Activated naive CD4-positive, alpha-beta T cell treated with anti-CD3 and anti-CD28 coated beads, Interleukin-2, amount 50 U/mL, for 72 hours (primary cell): ENCODE results near the gene AKAP1. TPM values are rescaled to one million over a fixed set of nuclear protein-coding genes. Genes with fewer than 3 reads are reported as not detected.
A peak's percentile ranks its signal among the peaks of the same experiment; 100 is the strongest.

Experiments
- ATAC-seq, 2 donors: fragments of 150-1000 bp; cut with Tn5 transposase; 2 replicates each; pipeline ENCODE4 v1.10.0; 2021; ENCODE audit warnings: mild to moderate bottlenecking in 2 of 2, moderate library complexity in 2 of 2
- DNase-seq, 2 donors: peaks; one replicate each; pipeline ENCODE4 v3.0.0; 2021 to 2022; ENCODE audit warnings: low spot score in 2 of 2
- H3K27ac Mint-ChIP-seq, 2 donors: one replicate each; pipeline ENCODE4 v1.8.0; 2022; ENCODE audit warnings: mild to moderate bottlenecking in 2 of 2, mixed read lengths in 2 of 2
- H3K36me3 Mint-ChIP-seq, 2 donors: one replicate each; pipeline ENCODE4 v1.8.0; 2022; ENCODE audit warnings: mixed read lengths in 2 of 2
- H3K9me3 Mint-ChIP-seq, 2 donors: one replicate each; pipeline ENCODE4 v1.8.0; 2022; ENCODE audit warnings: mixed read lengths in 2 of 2
- total RNA-seq, 2 donors: library from RNA; stranded (reverse); gene quantifications; one replicate each; pipeline ENCODE4 v1.2.3, GENCODE V29; 2022

AKAP1 gene
- total RNA-seq, 2 donors from 2014 or later, result 16.8 to 28.0 TPM

GRCh38 chr17:57135026-57135788 lies 50.2 kb downstream of the AKAP1 start:
- DNase-seq (no peak), ATAC-seq (peak in 1 of 2 donors; percentile 27)
- Mint-ChIP-seq H3K27ac (no peak overlapping the region), H3K9me3 (no peaks in the 10 kb centered on the region), H3K36me3 (no peaks in the 10 kb centered on the region)

- Mint-ChIP-seq H3K36me3 (no peaks in the 10 kb centered on the region), H3K27ac (peak overlapping the region in 1 of 2 donors; percentile 78), H3K9me3 (no peaks in the 10 kb centered on the region)
- ATAC-seq, result no peak
- no peak for DNase-seq
Measured at GRCh38 chr17:57135789-57136291, 50.8 kb downstream of the AKAP1 start.

- ATAC-seq, result no peak
- no peak for DNase-seq
- Mint-ChIP-seq H3K27ac (peak overlapping the region in 1 of 2 donors; percentile 78), H3K36me3 (no peaks in the 10 kb centered on the region), H3K9me3 (no peaks in the 10 kb centered on the region)
Measured at GRCh38 chr17:57136355-57136754, 51.3 kb downstream of the AKAP1 start.

GRCh38 chr17:57138030-57138911 lies 53.2 kb downstream of the AKAP1 start:
- Mint-ChIP-seq H3K9me3 (no peaks in the 10 kb centered on the region), H3K27ac (no peak overlapping the region), H3K36me3 (no peaks in the 10 kb centered on the region)
- ATAC-seq, result no peak
- no peak for DNase-seq

- Mint-ChIP-seq H3K27ac (no peak overlapping the region), H3K36me3 (no peaks in the 10 kb centered on the region), H3K9me3 (no peaks in the 10 kb centered on the region)
- ATAC-seq (peak in 1 of 2 donors; percentile 55), DNase-seq (no peak)
Measured at GRCh38 chr17:57138956-57139576, 54.0 kb downstream of the AKAP1 start.

GRCh38 chr17:57140316-57140715 lies 55.3 kb downstream of the AKAP1 start:
- DNase-seq, result no peak
- Mint-ChIP-seq H3K9me3 (no peaks in the 10 kb centered on the region), H3K36me3 (no peaks in the 10 kb centered on the region), H3K27ac (no peak overlapping the region)
- ATAC-seq, result no peak

GRCh38 chr17:57142925-57143324 lies 57.9 kb downstream of the AKAP1 start:
- DNase-seq (no peak), ATAC-seq (no peak)
- H3K36me3 Mint-ChIP-seq, result no peaks in the 10 kb centered on the region
- H3K27ac Mint-ChIP-seq, result no peak overlapping the region
- H3K9me3 Mint-ChIP-seq, result no peaks in the 10 kb centered on the region

- no peak for DNase-seq
- Mint-ChIP-seq H3K27ac (no peak overlapping the region), H3K36me3 (no peaks in the 10 kb centered on the region), H3K9me3 (no peaks in the 10 kb centered on the region)
- no peak for ATAC-seq
Measured at GRCh38 chr17:57143361-57143760, 58.3 kb downstream of the AKAP1 start.

- Mint-ChIP-seq H3K36me3 (no peaks in the 10 kb centered on the region), H3K27ac (no peak overlapping the region), H3K9me3 (no peaks in the 10 kb centered on the region)
- ATAC-seq, result no peak
- no peak for DNase-seq
Measured at GRCh38 chr17:57143919-57144318, 58.9 kb downstream of the AKAP1 start.

- ATAC-seq, result no peak
- H3K36me3 Mint-ChIP-seq, result no peaks in the 10 kb centered on the region
- no peak overlapping the region for H3K27ac Mint-ChIP-seq
- no peak for DNase-seq
- H3K9me3 Mint-ChIP-seq, result no peaks in the 10 kb centered on the region
Measured at GRCh38 chr17:57144567-57144966, 59.5 kb downstream of the AKAP1 start.

GRCh38 chr17:57145347-57145746 lies 60.3 kb downstream of the AKAP1 start:
- ATAC-seq, result no peak
- DNase-seq, result no peak
- Mint-ChIP-seq H3K27ac (no peak overlapping the region), H3K36me3 (no peaks in the 10 kb centered on the region), H3K9me3 (no peaks in the 10 kb centered on the region)

- Mint-ChIP-seq H3K36me3 (no peaks in the 10 kb centered on the region), H3K27ac (no peak overlapping the region), H3K9me3 (no peaks in the 10 kb centered on the region)
- no peak for DNase-seq
- no peak for ATAC-seq
Measured at GRCh38 chr17:57146273-57146672, 61.2 kb downstream of the AKAP1 start.

GRCh38 chr17:57151798-57152197 lies 66.8 kb downstream of the AKAP1 start:
- Mint-ChIP-seq H3K36me3 (no peaks in the 10 kb centered on the region), H3K27ac (no peak overlapping the region), H3K9me3 (no peaks in the 10 kb centered on the region)
- ATAC-seq, result no peak
- DNase-seq, result no peak

GRCh38 chr17:57152967-57153528 lies 68.0 kb downstream of the AKAP1 start:
- DNase-seq (no peak), ATAC-seq (no peak)
- Mint-ChIP-seq H3K27ac (no peak overlapping the region), H3K36me3 (no peaks in the 10 kb centered on the region), H3K9me3 (no peaks in the 10 kb centered on the region)

- no peak for DNase-seq
- Mint-ChIP-seq H3K27ac (no peak overlapping the region), H3K9me3 (no peaks in the 10 kb centered on the region), H3K36me3 (no peaks in the 10 kb centered on the region)
- no peak for ATAC-seq
Measured at GRCh38 chr17:57154921-57155320, 69.9 kb downstream of the AKAP1 start.

- no peak for ATAC-seq
- peak overlapping the region in 1 of 2 donors; percentile 26 for H3K27ac Mint-ChIP-seq
- DNase-seq, result no peak
Measured at GRCh38 chr17:57158325-57158724, 73.3 kb downstream of the AKAP1 start.

GRCh38 chr17:57158795-57159194 lies 73.7 kb downstream of the AKAP1 start:
- peak overlapping the region in 1 of 2 donors; percentile 38 for H3K27ac Mint-ChIP-seq
- no peaks in the 10 kb centered on the region for H3K36me3 Mint-ChIP-seq
- no peak for DNase-seq
- peaks cover 0 to 9% of the 10 kb centered on the region in 2 donors for H3K9me3 Mint-ChIP-seq
- ATAC-seq, result no peak

More at GRCh38 chr17:57158325-57158724, 73.3 kb downstream of the AKAP1 start:
- peaks cover 0 to 4% of the 10 kb centered on the region in 2 donors for H3K9me3 Mint-ChIP-seq
- no peaks in the 10 kb centered on the region for H3K36me3 Mint-ChIP-seq
